Lower leg skin (tissue), 3 donors: ENCODE measurements around the gene RALY.

ENCODE experiments used
- CTCF ChIP-seq, 3 donors: fragments of 450-650 bp; IDR thresholded peaks; one replicate each; pipeline ENCODE4 v1.5.1; 2016; ENCODE audit warnings: antibody characterized with exemption in 3 of 3, mild to moderate bottlenecking in 3 of 3, moderate library complexity in 2 of 3
- POLR2A ChIP-seq, 2 donors: fragments of 450-650 bp; IDR thresholded peaks; one replicate each; pipeline ENCODE4 v1.6.1; 2016 to 2017; ENCODE audit warnings: antibody characterized with exemption in 2 of 2, mild to moderate bottlenecking in 1 of 2, moderate library complexity in 1 of 2

GRCh38 chr20:34055290-34055689 lies 61.6 kb downstream of the RALY start:
- TF ChIP-seq CTCF (IDR thresholded peaks at IDR 0.05) (no peak), POLR2A (IDR thresholded peaks at IDR 0.05) (no peak)
